Measurements from ENCODE around the gene ASXL1.
A peak's percentile ranks its signal among the peaks of the same experiment; 100 is the strongest.

Gene ASXL1

GRCh38 chr20:32477594-32478512 lies 119.7 kb downstream of the ASXL1 start:
- Histone ChIP-seq H3K27ac (ENCODE audit: low read length) (no peak overlapping the region), H3K4me3 (ENCODE audit: low read length) (no peak overlapping the region), H3K9me3 (ENCODE audit: control insufficient read depth, low read depth, low read length) (no peaks in the 10 kb centered on the region), H3K36me3 (ENCODE audit: control insufficient read depth, low read depth, low read length) (no peaks in the 10 kb centered on the region), H3K9ac (ENCODE audit: low read length) (no peak overlapping the region), H3K4me1 (ENCODE audit: control insufficient read depth, low read depth, low read length) (peaks cover 29% of the 10 kb centered on the region), H3K27me3 (ENCODE audit: control insufficient read depth, insufficient read depth, low read length) (no peaks in the 10 kb centered on the region)

DNA sequence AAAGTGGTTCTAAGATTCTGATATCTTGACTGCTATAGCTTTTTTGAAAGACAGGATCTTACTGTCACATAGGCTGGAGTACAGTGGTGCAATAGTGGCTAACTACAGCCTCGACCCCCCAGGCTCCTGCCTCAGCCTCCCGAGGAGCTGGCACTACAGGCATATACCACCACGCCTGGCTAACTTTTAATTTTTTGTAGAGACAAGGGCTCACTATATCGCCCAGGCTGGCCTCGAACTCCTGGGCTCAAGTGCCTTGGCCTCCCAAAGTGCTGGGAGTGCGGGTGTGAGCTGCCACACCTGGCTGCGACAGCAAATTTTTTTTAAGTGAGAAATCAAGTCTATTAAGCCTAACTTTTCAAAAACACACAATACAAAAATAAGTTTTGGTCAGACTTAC lies 120.4 kb downstream of the ASXL1 start:
- Histone ChIP-seq H3K4me3 (ENCODE audit: low read length) (no peak overlapping the region), H3K36me3 (ENCODE audit: control insufficient read depth, low read depth, low read length) (no peaks in the 10 kb centered on the region), H3K4me1 (ENCODE audit: control insufficient read depth, low read depth, low read length) (peaks cover 29% of the 10 kb centered on the region), H3K27me3 (ENCODE audit: control insufficient read depth, insufficient read depth, low read length) (no peaks in the 10 kb centered on the region), H3K9me3 (ENCODE audit: control insufficient read depth, low read depth, low read length) (no peaks in the 10 kb centered on the region), H3K9ac (ENCODE audit: low read length) (no peak overlapping the region), H3K27ac (ENCODE audit: low read length) (no peak overlapping the region)

DNA sequence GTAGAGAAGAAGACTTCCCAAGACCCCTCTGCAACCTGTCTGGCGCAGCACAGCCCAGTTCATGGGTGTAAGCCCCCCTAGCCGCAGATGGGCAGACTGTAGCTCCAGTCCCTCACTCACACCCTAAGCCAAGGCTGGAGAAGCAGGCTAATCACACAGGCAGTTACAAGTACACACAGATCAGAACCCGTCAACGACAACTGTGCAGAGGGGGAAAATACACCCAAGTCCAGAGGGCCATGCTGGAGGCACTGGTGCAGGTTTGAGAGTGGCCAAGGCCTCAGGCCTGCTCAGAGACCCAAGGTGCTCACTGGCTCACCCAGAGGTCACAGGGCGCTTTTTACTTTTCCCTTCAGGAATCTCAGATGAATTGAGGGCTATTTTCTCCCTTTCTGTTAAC lies 120.9 kb downstream of the ASXL1 start:
- no peak overlapping the region for H3K4me3 ChIP-seq (ENCODE audit: low read length)
- no peaks in the 10 kb centered on the region for H3K36me3 ChIP-seq (ENCODE audit: control insufficient read depth, low read depth, low read length)
- H3K9me3 ChIP-seq (ENCODE audit: control insufficient read depth, low read depth, low read length) = no peaks in the 10 kb centered on the region
- H3K27me3 ChIP-seq (ENCODE audit: control insufficient read depth, insufficient read depth, low read length) = no peaks in the 10 kb centered on the region
- no peak overlapping the region for H3K9ac ChIP-seq (ENCODE audit: low read length)
- peaks cover 29% of the 10 kb centered on the region for H3K4me1 ChIP-seq (ENCODE audit: control insufficient read depth, low read depth, low read length)
- H3K27ac ChIP-seq (ENCODE audit: low read length) = no peak overlapping the region

GRCh38 chr20:32479697-32480171 lies 121.6 kb downstream of the ASXL1 start:
- H3K36me3 ChIP-seq (ENCODE audit: control insufficient read depth, low read depth, low read length) = no peaks in the 10 kb centered on the region
- H3K9ac ChIP-seq (ENCODE audit: low read length) = no peak overlapping the region
- no peak overlapping the region for H3K4me3 ChIP-seq (ENCODE audit: low read length)
- no peaks in the 10 kb centered on the region for H3K9me3 ChIP-seq (ENCODE audit: control insufficient read depth, low read depth, low read length)
- H3K27ac ChIP-seq (ENCODE audit: low read length) = no peak overlapping the region
- H3K4me1 ChIP-seq (ENCODE audit: control insufficient read depth, low read depth, low read length) = peaks cover 29% of the 10 kb centered on the region
- H3K27me3 ChIP-seq (ENCODE audit: control insufficient read depth, insufficient read depth, low read length) = no peaks in the 10 kb centered on the region

DNA sequence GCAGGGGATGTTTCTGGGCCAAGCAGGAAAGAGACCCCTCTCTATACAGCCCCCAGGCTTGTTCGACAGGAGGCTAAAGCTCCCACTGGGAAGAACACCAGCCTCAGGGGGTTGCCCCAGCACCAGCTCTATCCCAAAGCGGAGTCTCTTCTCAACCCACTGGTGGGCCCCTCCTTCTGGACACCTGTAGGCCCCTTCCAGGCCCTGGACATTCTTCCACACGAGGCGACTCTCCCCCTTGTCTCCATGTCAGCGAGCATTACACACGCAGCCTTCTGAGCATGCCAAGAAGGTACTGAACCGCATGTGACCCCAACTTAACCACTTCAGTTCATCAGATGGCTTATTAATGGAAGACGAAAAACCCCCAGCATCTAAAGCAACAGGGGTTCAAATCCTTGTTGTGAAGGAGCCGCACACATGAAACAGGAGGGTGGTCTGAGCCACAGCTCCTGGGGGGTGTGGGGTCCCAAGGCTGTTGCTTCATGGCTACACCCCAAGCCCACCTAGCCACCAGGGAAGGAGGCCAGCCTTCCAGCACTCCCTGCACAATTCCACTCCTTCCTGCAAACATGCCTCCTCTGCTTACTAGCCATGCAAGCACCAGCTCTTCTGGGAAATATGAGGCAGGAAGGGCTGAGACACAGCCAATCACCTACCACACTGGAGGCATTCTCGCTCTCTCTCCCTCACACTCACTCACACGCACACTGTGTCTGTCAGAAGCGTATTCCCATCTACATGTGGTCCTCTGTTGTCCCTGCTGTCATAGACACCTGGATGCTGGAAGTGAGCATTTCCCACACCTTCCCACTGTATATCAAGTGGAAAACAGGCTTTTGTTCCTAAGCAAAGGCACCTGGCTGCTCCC lies 122.5 kb downstream of the ASXL1 start:
- Histone ChIP-seq H3K4me3 (ENCODE audit: low read length) (peak overlapping the region; percentile 72), H3K27ac (ENCODE audit: low read length) (no peak overlapping the region), H3K27me3 (ENCODE audit: control insufficient read depth, insufficient read depth, low read length) (peaks cover 3% of the 10 kb centered on the region), H3K36me3 (ENCODE audit: control insufficient read depth, low read depth, low read length) (no peaks in the 10 kb centered on the region), H3K4me1 (ENCODE audit: control insufficient read depth, low read depth, low read length) (peaks cover 27% of the 10 kb centered on the region), H3K9ac (ENCODE audit: low read length) (no peak overlapping the region), H3K9me3 (ENCODE audit: control insufficient read depth, low read depth, low read length) (no peaks in the 10 kb centered on the region)

GRCh38 chr20:32481311-32482142 lies 123.4 kb downstream of the ASXL1 start:
- no peak overlapping the region for H3K27ac ChIP-seq (ENCODE audit: low read length)
- no peaks in the 10 kb centered on the region for H3K9me3 ChIP-seq (ENCODE audit: control insufficient read depth, low read depth, low read length)
- H3K9ac ChIP-seq (ENCODE audit: low read length) = no peak overlapping the region
- H3K36me3 ChIP-seq (ENCODE audit: control insufficient read depth, low read depth, low read length) = no peaks in the 10 kb centered on the region
- peak overlapping the region; percentile 72 for H3K4me3 ChIP-seq (ENCODE audit: low read length)
- H3K4me1 ChIP-seq (ENCODE audit: control insufficient read depth, low read depth, low read length) = peaks cover 18% of the 10 kb centered on the region
- peaks cover 10% of the 10 kb centered on the region for H3K27me3 ChIP-seq (ENCODE audit: control insufficient read depth, insufficient read depth, low read length)

DNA sequence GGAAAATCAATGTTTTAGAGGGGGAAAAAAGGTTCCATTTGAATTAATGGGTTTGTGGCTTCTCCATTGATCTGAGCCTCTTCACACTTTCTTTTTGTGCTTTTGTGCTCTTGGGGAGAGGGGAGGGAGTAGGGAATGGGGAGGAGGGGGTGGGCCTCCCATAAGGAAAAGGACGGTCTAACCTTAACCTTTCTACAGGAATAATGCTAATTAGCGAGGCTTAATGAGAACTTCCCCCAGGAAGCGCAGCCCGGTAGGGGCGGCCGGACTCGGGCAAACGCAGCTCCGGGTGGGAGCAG lies 124.0 kb downstream of the ASXL1 start:
- Histone ChIP-seq H3K9ac (ENCODE audit: low read length) (peak overlapping the region; percentile 37), H3K9me3 (ENCODE audit: control insufficient read depth, low read depth, low read length) (no peaks in the 10 kb centered on the region), H3K27me3 (ENCODE audit: control insufficient read depth, insufficient read depth, low read length) (peaks cover 10% of the 10 kb centered on the region), H3K4me3 (ENCODE audit: low read length) (peak overlapping the region; percentile 72), H3K4me1 (ENCODE audit: control insufficient read depth, low read depth, low read length) (peaks cover 18% of the 10 kb centered on the region), H3K27ac (ENCODE audit: low read length) (no peak overlapping the region), H3K36me3 (ENCODE audit: control insufficient read depth, low read depth, low read length) (no peaks in the 10 kb centered on the region)

- Histone ChIP-seq H3K9ac (ENCODE audit: low read length) (peak overlapping the region; percentile 37), H3K36me3 (ENCODE audit: control insufficient read depth, low read depth, low read length) (no peaks in the 10 kb centered on the region), H3K4me1 (ENCODE audit: control insufficient read depth, low read depth, low read length) (peaks cover 18% of the 10 kb centered on the region), H3K9me3 (ENCODE audit: control insufficient read depth, low read depth, low read length) (no peaks in the 10 kb centered on the region), H3K4me3 (ENCODE audit: low read length) (peak overlapping the region; percentile 72), H3K27me3 (ENCODE audit: control insufficient read depth, insufficient read depth, low read length) (peaks cover 10% of the 10 kb centered on the region), H3K27ac (ENCODE audit: low read length) (no peak overlapping the region)
Measured at GRCh38 chr20:32482442-32483261, 124.5 kb downstream of the ASXL1 start.

GRCh38 chr20:32483351-32484224 lies 125.5 kb downstream of the ASXL1 start:
- H3K4me3 ChIP-seq (ENCODE audit: low read length) = peak overlapping the region; percentile 79
- H3K36me3 ChIP-seq (ENCODE audit: control insufficient read depth, low read depth, low read length) = no peaks in the 10 kb centered on the region
- peaks cover 10% of the 10 kb centered on the region for H3K27me3 ChIP-seq (ENCODE audit: control insufficient read depth, insufficient read depth, low read length)
- H3K9me3 ChIP-seq (ENCODE audit: control insufficient read depth, low read depth, low read length) = no peaks in the 10 kb centered on the region
- peak overlapping the region; percentile 94 for H3K9ac ChIP-seq (ENCODE audit: low read length)
- peak overlapping the region; percentile 77 for H3K27ac ChIP-seq (ENCODE audit: low read length)
- H3K4me1 ChIP-seq (ENCODE audit: control insufficient read depth, low read depth, low read length) = peaks cover 18% of the 10 kb centered on the region
